ENCODE measurements around the gene ALOXE3. TPM values are rescaled to one million over a fixed set of nuclear protein-coding genes. Genes with fewer than 3 reads are reported as not detected.
"Not testable (repeated sequence)": the region's sequence is repeated elsewhere in the genome, so short reads cannot be mapped to it uniquely, and the experiment has no call there.

The ALOXE3 gene
- total RNA-seq, 2 experiments from 2014 or later, result not detected

GRCh38 chr17:8064561-8065019, 53.7 kb downstream of the ALOXE3 start:
- Mint-ChIP-seq H3K4me1 (ENCODE audit: low read depth) (peaks cover 3% of the 10 kb centered on the region), H3K9me3 (ENCODE audit: insufficient read depth) (no peaks in the 10 kb centered on the region), H3K4me3 (no peak overlapping the region), H3K27ac (no peak overlapping the region), H3K27me3 (ENCODE audit: low read depth) (peaks cover 38% of the 10 kb centered on the region), H3K36me3 (ENCODE audit: low read depth) (no peaks in the 10 kb centered on the region)
- DNase-seq (no peak), ATAC-seq (no peak)
- CTCF ChIA-PET, result no interaction called here
- POLR2A ChIA-PET, result no interaction called here

GRCh38 chr17:8063761-8064534, 54.4 kb downstream of the ALOXE3 start:
- H3K27me3 Mint-ChIP-seq (ENCODE audit: low read depth), result peaks cover 44% of the 10 kb centered on the region
- H3K4me1 Mint-ChIP-seq (ENCODE audit: low read depth), result peaks cover 5% of the 10 kb centered on the region
- no peak overlapping the region for H3K4me3 Mint-ChIP-seq
- H3K27ac Mint-ChIP-seq, result no peak overlapping the region
- CTCF ChIA-PET, result interaction anchor here (8.4 kb wide), 1 partner anchor 46 kb away, joined by 115 read pairs; no protein-coding TSS in a partner anchor
- DNase-seq, result no peak
- no peak for ATAC-seq
- H3K9me3 Mint-ChIP-seq (ENCODE audit: insufficient read depth), result no peaks in the 10 kb centered on the region
- POLR2A ChIA-PET, result no interaction called here
- no peaks in the 10 kb centered on the region for H3K36me3 Mint-ChIP-seq (ENCODE audit: low read depth)

- POLR2A ChIA-PET, result no interaction called here
Observed at GRCh38 chr17:8062807-8063483, 55.4 kb downstream of the ALOXE3 start.

GRCh38 chr17:8062435-8062806, 55.9 kb downstream of the ALOXE3 start:
- Mint-ChIP-seq H3K27ac (no peak overlapping the region), H3K4me3 (no peak overlapping the region), H3K4me1 (ENCODE audit: low read depth) (peaks cover 11% of the 10 kb centered on the region), H3K36me3 (ENCODE audit: low read depth) (no peaks in the 10 kb centered on the region), H3K27me3 (ENCODE audit: low read depth) (peaks cover 51% of the 10 kb centered on the region), H3K9me3 (ENCODE audit: insufficient read depth) (no peaks in the 10 kb centered on the region)
- no peak for DNase-seq
- no peak for ATAC-seq
- ChIA-PET POLR2A (no interaction called here), CTCF (interaction anchor here (0.7 to 10.3 kb wide), 9 partner anchors 11 to 315 kb away, joined by 3 to 319 read pairs (median 32); partner anchors contain the start of genes ALOX15B and ALOXE3)

More at GRCh38 chr17:8062807-8063483, 55.4 kb downstream of the ALOXE3 start:
- no peak for ATAC-seq
- Mint-ChIP-seq H3K9me3 (ENCODE audit: insufficient read depth) (no peaks in the 10 kb centered on the region), H3K4me1 (ENCODE audit: low read depth) (peaks cover 8% of the 10 kb centered on the region), H3K27ac (no peak overlapping the region), H3K36me3 (ENCODE audit: low read depth) (no peaks in the 10 kb centered on the region), H3K27me3 (ENCODE audit: low read depth) (peaks cover 48% of the 10 kb centered on the region), H3K4me3 (no peak overlapping the region)
- CTCF ChIA-PET, result interaction anchor here (1.5 to 10.3 kb wide), 7 partner anchors 11 to 55 kb away, joined by 4 to 319 read pairs (median 86); partner anchors contain the start of genes ALOX15B and ALOXE3
- no peak for DNase-seq

GRCh38 chr17:8061851-8062250, 56.5 kb downstream of the ALOXE3 start:
- Mint-ChIP-seq H3K27me3 (ENCODE audit: low read depth) (peaks cover 54% of the 10 kb centered on the region), H3K4me1 (ENCODE audit: low read depth) (peaks cover 17% of the 10 kb centered on the region)
- H3K4me3 Mint-ChIP-seq; H3K27ac Mint-ChIP-seq; POLR2A ChIA-PET; DNase-seq; ATAC-seq; H3K36me3 Mint-ChIP-seq (ENCODE audit: low read depth); H3K9me3 Mint-ChIP-seq (ENCODE audit: insufficient read depth): not testable (repeated sequence)
- CTCF ChIA-PET, result interaction anchor here (0.7 to 10.3 kb wide), 16 partner anchors 12 to 314 kb away, joined by 3 to 319 read pairs (median 9); partner anchors contain the start of genes ALOX15B and ALOXE3

- ChIA-PET POLR2A (interaction anchor here (0.5 to 1.4 kb wide), 2 partner anchors 48 to 113 kb away, joined by 4 to 7 read pairs; no protein-coding TSS in a partner anchor), CTCF (interaction anchor here (0.6 to 10.3 kb wide), 46 partner anchors 9 to 375 kb away, joined by 3 to 319 read pairs (median 4); partner anchors contain the start of genes ALOX15B, ALOXE3, CTC1 and GUCY2D)
- Mint-ChIP-seq H3K27me3 (ENCODE audit: low read depth) (peaks cover 61% of the 10 kb centered on the region), H3K4me3 (no peak overlapping the region), H3K4me1 (ENCODE audit: low read depth) (peaks cover 32% of the 10 kb centered on the region), H3K9me3 (ENCODE audit: insufficient read depth) (no peaks in the 10 kb centered on the region), H3K36me3 (ENCODE audit: low read depth) (no peaks in the 10 kb centered on the region), H3K27ac (no peak overlapping the region)
- DNase-seq, result peak; percentile 76
- peak; percentile 51 for ATAC-seq
Observed at GRCh38 chr17:8060274-8060673, 58.0 kb downstream of the ALOXE3 start.

GRCh38 chr17:8059131-8059530, 59.2 kb downstream of the ALOXE3 start:
- DNase-seq, result no peak
- H3K9me3 Mint-ChIP-seq (ENCODE audit: insufficient read depth), result no peaks in the 10 kb centered on the region

GRCh38 chr17:8057691-8058114, 60.6 kb downstream of the ALOXE3 start:
- POLR2A ChIA-PET, result interaction anchor here (1.7 kb wide), 1 partner anchor 115 kb away, joined by 5 read pairs; no protein-coding TSS in a partner anchor
- DNase-seq, result peak; percentile 59
- Mint-ChIP-seq H3K27me3 (ENCODE audit: low read depth) (peaks cover 44% of the 10 kb centered on the region), H3K4me3 (no peak overlapping the region), H3K4me1 (ENCODE audit: low read depth) (peaks cover 32% of the 10 kb centered on the region), H3K27ac (no peak overlapping the region), H3K36me3 (ENCODE audit: low read depth) (no peaks in the 10 kb centered on the region), H3K9me3 (ENCODE audit: insufficient read depth) (no peaks in the 10 kb centered on the region)
- CTCF ChIA-PET, result interaction anchor here (0.7 to 10.3 kb wide), 29 partner anchors 10 to 314 kb away, joined by 3 to 319 read pairs (median 5); partner anchors contain the start of genes ALOX15B, ALOXE3, HES7 and RNF227
- ATAC-seq, result peak; percentile 72

More at GRCh38 chr17:8059131-8059530, 59.2 kb downstream of the ALOXE3 start:
- ChIA-PET CTCF (interaction anchor here (1.1 to 10.3 kb wide), 16 partner anchors 8 to 318 kb away, joined by 3 to 319 read pairs (median 14); partner anchors contain the start of genes ALOX15B, ALOXE3 and GUCY2D), POLR2A (interaction anchor here (0.7 to 1.4 kb wide), 2 partner anchors 46 to 114 kb away, joined by 3 to 7 read pairs; no protein-coding TSS in a partner anchor)
- Mint-ChIP-seq H3K4me3 (no peak overlapping the region), H3K4me1 (ENCODE audit: low read depth) (peaks cover 32% of the 10 kb centered on the region), H3K27me3 (ENCODE audit: low read depth) (peaks cover 54% of the 10 kb centered on the region), H3K27ac (no peak overlapping the region), H3K36me3 (ENCODE audit: low read depth) (no peaks in the 10 kb centered on the region)
- ATAC-seq, result no peak

- CTCF ChIA-PET, result interaction anchor here (0.6 to 10.3 kb wide), 30 partner anchors 9 to 458 kb away, joined by 3 to 319 read pairs (median 4); partner anchors contain the start of genes ALOX15B, ALOXE3, HES7 and RNF227
- POLR2A ChIA-PET, result interaction anchor here (0.7 to 1.7 kb wide), 2 partner anchors 11 to 116 kb away, joined by 3 to 5 read pairs; no protein-coding TSS in a partner anchor
- Mint-ChIP-seq H3K4me3 (no peak overlapping the region), H3K4me1 (ENCODE audit: low read depth) (peaks cover 32% of the 10 kb centered on the region), H3K36me3 (ENCODE audit: low read depth) (no peaks in the 10 kb centered on the region), H3K27me3 (ENCODE audit: low read depth) (peaks cover 40% of the 10 kb centered on the region), H3K9me3 (ENCODE audit: insufficient read depth) (no peaks in the 10 kb centered on the region), H3K27ac (no peak overlapping the region)
- no peak for DNase-seq
- ATAC-seq, result no peak
Observed at GRCh38 chr17:8056976-8057625, 61.2 kb downstream of the ALOXE3 start.

GRCh38 chr17:8056232-8056975, 61.9 kb downstream of the ALOXE3 start:
- ChIA-PET POLR2A (interaction anchor here (0.7 to 1.7 kb wide), 2 partner anchors 12 to 117 kb away, joined by 3 to 5 read pairs; no protein-coding TSS in a partner anchor), CTCF (interaction anchor here (0.6 to 10.3 kb wide), 24 partner anchors 9 to 457 kb away, joined by 3 to 319 read pairs (median 6); partner anchors contain the start of genes ALOX15B, ALOXE3, HES7 and RNF227)
- H3K27me3 Mint-ChIP-seq (ENCODE audit: low read depth), result peaks cover 33% of the 10 kb centered on the region
- H3K4me1 Mint-ChIP-seq (ENCODE audit: low read depth), result peaks cover 32% of the 10 kb centered on the region
- no peak overlapping the region for H3K4me3 Mint-ChIP-seq
- H3K27ac Mint-ChIP-seq, result no peak overlapping the region
- no peaks in the 10 kb centered on the region for H3K36me3 Mint-ChIP-seq (ENCODE audit: low read depth)
- DNase-seq, result peak; percentile 75
- no peaks in the 10 kb centered on the region for H3K9me3 Mint-ChIP-seq (ENCODE audit: insufficient read depth)
- peak; percentile 62 for ATAC-seq
